ENCODE measurements around the gene NT5DC2.

Gene NT5DC2

GRCh38 chr3:52509753-52510328, 23.8 kb downstream of the NT5DC2 start:
- no peak for DNase-seq

- no peak for DNase-seq
Observed at GRCh38 chr3:52507359-52507758, 26.3 kb downstream of the NT5DC2 start.

GRCh38 chr3:52506266-52506966, 27.2 kb downstream of the NT5DC2 start:
- no peak for DNase-seq

GRCh38 chr3:52504977-52505376, 28.7 kb downstream of the NT5DC2 start:
- DNase-seq, result no peak

GRCh38 chr3:52503788-52504424, 29.8 kb downstream of the NT5DC2 start:
- no peak for DNase-seq

- no peak for DNase-seq
Observed at GRCh38 chr3:52502808-52503350, 30.8 kb downstream of the NT5DC2 start.

DNA sequence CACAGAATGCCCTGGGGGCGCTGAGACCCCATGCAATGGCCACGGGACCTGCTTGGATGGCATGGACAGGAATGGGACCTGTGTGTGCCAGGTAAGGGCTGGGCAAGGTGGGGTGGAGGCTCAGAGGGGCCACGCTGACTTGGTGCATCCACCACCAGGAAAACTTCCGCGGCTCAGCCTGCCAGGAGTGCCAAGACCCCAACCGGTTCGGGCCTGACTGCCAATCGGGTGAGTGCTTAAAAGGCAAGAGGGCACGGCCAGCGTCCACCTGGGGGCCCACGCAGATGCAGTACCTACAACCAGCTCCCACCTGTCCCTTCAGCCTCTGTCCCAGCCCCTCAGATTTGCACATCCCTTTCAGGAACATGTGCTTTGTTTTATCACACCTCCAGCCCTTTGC, 31.7 kb downstream of the NT5DC2 start:
- DNase-seq, result no peak

GRCh38 chr3:52501046-52501445, 32.6 kb downstream of the NT5DC2 start:
- DNase-seq, result no peak

DNA sequence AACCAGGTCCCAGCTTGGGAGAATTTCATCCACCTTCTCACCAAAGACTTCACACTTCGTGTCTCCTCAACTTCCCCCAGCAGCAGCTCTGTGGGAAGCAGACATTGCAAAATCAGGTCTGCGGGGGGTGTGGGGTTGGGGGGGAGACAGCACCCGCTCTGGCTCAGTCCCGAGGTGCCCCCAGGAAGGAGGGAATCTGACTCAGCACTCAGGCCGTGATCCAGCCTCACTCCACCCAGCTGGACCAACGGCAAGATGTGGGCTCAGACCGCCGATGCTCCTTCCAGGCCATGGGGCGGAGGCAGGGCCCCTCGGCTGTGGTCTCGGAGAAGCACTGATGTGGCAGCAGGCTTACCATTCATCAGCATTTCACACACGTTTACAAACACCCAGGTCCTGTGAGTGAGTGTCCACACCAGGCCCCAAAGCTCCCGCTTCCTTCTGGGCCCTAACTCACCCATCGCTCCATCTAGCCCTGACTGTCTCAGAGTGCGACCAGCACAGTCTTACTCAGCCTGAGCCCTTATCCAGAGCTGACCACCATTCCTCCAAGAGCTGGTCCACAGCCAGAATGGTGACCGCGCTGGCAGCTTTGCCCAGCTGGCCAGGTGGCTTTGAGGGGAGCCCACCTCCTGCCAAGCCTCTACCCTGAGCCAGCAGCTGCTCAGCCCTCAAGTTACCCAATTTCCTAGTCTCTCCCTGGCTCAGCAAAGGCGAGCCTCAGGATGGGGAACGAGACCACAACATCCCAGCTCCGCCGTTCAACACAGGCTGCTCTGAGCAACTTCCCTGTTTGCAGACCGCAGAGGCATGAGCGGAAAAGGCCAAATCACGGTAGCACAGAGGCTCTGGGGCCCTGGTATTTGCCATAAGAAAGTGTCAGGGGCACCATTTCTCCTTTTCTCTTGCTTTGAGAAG, 35.3 kb downstream of the NT5DC2 start:
- DNase-seq, result no peak

DNA sequence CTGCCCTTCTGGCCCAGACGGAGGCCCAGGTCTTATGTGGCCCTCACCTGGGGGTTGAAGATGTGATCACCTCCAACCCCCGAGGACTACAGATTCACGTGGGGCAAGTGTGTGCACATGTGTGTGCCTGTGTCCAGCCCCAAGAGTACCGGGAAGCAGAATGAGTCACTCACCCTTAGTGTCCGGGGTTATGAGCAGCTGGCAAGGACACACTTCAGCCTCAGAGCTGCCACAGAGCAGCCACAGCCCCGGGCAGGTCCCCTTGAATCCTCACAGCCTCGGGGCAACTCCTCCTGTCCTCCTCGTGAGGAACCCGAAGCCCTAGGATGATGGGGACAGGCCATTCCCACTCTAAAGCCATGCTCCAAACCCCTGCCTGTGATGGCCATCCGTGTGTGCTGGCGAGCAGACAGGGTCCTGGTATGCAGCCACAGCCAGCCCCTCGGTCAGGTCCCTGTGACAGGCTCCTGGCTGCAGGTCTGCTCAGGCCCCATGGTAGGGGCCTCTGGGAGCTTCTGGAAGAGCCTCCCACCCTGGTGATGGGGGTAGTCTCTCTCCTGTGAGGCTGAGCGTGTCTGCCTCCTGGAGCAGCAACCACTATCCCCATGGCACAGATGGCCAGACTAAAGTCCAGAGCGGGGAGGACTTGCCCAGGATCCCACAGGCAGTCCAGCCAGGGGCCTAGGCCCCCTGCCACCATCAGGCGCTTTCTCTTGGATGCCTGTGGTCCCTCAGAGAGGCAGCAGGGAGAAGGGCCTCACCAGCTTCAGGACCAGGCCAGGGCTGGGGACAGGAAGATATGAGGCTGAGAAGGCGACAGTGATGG, 37.7 kb downstream of the NT5DC2 start:
- DNase-seq, result no peak

DNA sequence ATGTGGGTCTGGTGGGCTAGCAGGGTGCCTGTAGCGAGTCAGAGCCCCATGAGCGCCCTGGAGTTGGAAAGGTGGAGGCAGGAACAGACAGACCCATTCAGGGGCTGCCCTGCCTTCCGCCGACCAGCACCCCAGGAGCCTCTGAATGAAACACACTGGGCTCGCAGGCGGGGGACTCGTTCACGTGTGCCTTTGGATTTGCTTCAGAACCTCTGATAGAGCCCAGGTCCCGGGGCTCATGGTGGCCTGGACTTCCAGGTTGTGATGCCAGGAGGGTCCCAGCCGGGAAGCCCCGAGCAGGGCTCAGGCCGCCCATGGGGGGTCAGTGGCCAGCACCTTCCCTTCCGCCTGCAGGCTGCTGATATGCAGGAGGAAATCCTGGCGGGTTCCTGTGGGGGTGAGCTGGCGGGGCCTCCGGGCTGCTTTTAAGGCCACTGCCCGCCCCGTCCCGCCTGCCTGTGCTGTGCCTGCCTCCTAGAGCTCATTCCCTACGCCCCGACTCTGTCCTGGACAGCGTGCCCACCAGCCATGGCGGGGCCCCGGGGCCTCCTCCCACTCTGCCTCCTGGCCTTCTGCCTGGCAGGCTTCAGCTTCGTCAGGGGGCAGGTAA, 38.7 kb downstream of the NT5DC2 start, which contains the start of gene STAB1:
STAB1 (plus strand) TSS at position 453 of the 610 bp plus-strand sequence; CDS start at position 529, 76 bp downstream.
- no peak for DNase-seq

GRCh38 chr3:52494445-52494844, 39.2 kb downstream of the NT5DC2 start:
- no peak for DNase-seq

DNA sequence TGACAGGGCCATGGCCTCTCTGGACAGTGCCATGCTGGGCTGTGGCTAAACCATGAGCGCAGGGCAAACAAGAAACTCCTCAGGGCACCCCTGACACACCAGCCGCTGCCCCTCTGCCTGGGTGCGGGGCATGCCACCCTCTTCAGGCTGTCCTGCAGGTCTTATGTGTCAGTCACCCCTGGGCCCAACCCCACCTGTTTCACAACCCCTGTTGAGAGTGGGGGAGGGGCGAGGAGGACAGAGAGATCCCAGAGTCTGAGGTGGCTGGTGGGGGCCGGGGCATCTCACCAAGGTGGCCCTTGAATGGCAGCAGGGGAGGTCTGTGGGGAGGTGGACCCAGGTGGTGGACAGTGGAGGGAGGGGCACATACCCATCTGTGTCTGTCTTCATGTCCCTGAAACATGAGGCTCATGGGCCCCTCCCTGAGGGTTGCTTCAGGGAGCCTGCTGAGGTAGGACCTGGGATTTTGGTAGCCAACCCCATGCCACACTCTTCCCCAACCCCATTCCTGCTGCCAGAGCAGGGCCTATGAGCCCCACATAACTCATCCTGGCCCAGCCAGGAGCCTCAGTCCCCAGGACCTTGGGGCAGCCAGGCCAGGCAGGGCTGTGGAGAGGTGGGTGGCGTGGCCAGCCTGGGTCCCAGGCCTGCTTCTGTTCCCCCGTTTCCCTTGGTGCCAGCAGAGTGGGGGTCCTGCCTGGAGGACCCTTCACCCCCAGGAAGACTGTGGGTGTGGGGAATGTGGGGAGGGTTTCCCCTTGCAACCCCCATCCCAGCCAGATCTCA, 40.2 kb downstream of the NT5DC2 start:
- no peak for DNase-seq

DNA sequence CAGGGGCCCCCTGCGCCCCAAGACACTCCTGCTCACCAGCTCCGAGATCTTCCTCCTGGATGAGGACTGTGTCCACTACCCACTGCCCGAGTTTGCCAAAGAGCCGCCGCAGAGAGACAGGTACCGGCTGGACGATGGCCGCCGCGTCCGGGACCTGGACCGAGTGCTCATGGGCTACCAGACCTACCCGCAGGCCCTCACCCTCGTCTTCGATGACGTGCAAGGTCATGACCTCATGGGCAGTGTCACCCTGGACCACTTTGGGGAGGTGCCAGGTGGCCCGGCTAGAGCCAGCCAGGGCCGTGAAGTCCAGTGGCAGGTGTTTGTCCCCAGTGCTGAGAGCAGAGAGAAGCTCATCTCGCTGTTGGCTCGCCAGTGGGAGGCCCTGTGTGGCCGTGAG, 41.6 kb downstream of the NT5DC2 start:
- DNase-seq, result no peak

- no peak for DNase-seq
Observed at GRCh38 chr3:52490939-52491526, 42.6 kb downstream of the NT5DC2 start.

DNA sequence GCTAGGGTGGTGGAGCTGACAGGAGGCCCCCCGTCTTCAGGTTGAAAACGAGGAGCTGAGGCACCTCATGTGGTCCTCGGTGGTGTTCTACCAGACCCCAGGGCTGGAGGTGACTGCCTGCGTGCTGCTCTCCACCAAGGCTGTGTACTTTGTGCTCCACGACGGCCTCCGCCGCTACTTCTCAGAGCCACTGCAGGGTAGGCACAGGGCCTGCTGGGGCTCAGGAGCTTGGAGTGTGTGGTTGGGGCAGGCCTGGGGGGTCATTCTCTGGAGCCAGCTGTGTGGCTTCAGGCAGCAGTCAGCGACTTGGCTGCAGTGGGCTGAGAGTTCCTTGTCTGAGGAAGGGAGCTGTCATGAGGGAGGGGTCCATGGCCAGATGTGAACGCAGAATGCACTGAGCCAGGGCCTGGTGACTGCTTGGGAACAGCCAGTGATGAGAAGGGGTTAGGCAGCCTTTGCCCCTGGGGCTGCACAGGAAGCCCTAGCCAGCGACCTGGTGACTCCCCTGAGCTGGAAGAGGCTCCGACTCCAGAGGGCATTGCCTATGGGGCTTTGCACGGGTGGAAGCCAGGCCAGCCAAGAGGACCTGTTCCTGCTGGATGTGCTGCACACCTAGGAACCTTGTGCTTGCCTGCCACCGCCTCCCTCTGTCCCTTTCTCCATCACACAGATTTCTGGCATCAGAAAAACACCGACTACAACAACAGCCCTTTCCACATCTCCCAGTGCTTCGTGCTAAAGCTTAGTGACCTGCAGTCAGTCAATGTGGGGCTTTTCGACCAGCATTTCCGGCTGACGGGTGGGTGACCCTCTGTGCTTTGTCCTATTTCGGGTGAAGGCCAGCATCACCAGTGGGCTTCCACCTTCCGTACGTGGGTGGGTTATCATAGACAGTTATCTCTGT, 43.4 kb downstream of the NT5DC2 start:
- no peak for DNase-seq

DNA sequence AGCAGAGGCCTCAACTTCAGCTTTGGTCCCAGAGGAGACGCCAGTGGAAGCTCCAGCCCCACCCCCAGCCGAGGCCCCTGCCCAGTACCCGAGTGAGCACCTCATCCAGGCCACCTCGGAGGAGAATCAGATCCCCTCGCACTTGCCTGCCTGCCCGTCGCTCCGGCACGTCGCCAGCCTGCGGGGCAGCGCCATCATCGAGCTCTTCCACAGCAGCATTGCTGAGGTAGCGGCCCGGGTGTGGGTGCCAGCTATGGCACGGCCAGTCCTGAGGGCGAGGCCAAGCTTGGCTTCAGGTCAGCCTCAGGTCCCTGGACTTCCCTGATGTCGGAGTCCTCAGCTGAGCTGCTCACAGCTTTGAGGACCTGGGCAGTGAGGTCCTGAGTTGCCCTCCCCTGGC, 44.2 kb downstream of the NT5DC2 start:
- no peak for DNase-seq

- no peak for DNase-seq
Observed at GRCh38 chr3:52488746-52489145, 44.9 kb downstream of the NT5DC2 start.

All from NCI-H1930 (cell line).